GM19468 (cell line): ENCODE data around the gene RAB3A.
"Not testable (repeated sequence)": the region's sequence is repeated elsewhere in the genome, so short reads cannot be mapped to it uniquely, and the experiment has no call there.

Source experiments
- ATAC-seq: cut with Tn5 transposase; IDR thresholded peaks from one replicate; pipeline ENCODE4 v1.9.1; 2021; ENCODE audit warnings: mild to moderate bottlenecking, moderate library complexity, moderate number of reproducible peaks; ENCODE audit not compliant: unreplicated experiment; ENCODE audit errors: extremely low read depth

RAB3A gene

DNA sequence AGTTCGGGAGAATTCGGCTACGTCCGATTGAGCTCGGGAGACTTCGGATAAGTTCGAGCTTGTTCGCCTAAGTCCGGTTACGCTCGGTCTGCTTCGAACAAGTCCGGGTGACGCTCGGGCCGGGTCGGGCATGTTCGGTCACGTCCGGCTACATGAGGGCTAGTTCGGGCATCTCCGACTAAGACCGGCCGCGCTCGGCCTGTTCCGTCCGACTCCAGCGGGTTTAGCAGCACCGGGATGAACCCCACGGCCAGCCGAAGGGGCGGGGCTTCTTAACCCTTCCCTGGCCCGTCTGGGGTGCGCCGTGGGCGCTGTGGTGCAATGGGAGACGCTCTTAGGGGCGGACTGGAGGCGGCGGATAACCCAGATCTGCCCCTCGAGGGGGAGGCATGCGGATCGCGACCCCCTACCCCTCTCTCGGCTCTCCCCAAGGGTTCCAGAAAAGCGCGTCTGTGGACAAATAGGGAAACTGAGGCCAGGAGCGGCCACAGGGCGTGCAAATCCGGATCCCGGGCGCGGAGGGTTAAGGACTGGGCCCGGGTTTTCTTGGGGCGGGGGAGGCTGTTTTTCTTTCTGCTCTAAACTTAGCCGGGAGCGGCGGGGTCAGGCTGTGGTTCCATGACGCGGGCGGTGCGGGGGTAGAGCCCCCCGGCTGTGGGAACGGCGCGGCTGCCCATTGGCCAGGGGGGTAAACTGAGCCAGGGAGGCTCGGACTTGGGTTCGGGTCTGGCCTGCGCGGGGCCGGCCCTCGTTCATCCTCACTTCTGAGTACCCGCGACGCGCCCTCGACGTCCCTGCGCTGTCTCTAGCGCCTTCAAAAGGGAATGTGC lies 20.9 kb upstream of the RAB3A start:
- peak; percentile 67 for ATAC-seq

DNA sequence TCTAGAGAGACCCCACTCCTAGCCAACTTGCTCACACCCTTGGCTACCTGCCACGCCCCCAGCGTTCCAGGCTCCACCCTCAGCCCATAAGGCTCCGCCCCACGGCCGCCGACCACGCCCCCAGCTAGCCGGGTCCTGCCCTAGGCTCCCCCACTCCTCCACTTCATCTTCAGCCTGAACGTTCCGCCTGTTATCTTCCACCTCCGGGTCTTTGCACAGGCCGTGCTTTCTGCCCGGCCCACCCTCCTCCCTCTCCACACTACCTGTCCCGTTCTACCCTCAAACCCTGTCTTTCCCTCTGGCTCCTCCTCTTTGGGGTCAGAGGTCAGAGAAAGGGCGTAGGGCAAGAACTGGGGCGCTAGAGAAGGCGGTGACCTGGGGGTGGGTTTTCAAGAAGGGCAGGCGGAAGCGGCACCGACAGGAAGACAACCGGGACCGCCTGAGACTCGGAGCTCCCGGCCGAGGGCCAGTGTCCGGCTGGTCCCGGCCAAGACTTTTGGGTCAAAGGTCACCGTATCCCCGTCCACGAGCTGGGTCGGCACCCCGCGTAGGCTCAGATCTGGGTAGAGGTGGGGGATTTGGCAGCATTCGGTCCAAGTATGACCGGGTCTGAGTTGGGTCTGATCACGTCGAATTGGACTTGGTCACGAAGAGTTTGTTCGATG lies 20.1 kb upstream of the RAB3A start:
- ATAC-seq, result no peak

GRCh38 chr19:18221815-18222725 lies 18.2 kb upstream of the RAB3A start:
- no peak for ATAC-seq

DNA sequence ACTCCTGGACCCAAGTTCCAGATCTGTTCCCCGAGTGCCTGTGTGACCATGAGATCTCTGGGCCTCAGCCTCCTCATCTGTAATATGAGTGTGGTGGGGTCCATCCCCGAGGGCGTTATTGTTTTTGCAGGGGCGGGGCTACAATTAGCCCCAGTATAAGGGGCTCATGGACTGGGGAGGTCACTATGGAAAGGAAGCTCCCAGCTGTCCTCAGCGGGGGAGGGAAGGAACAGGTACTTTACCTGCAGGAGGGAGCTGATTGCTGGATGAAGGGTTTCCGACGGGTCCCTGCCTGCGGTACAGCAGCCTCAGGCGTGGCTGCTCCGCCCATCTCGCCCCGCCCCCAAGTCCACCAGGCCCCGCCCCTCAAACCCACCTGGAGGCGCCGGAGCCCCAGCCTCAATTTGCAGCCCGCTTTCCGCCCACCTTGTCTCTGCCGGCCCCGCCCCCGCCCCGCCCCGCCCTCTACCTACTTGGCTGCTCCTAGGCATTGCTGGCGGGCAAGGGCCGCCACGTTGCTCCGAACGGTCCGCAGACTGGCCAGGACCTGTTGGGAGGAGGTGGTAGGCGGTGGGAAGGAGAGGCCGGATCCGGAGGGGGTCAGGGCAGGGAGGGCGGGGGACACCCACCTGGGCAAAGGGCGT lies 16.9 kb upstream of the RAB3A start:
- no peak for ATAC-seq

DNA sequence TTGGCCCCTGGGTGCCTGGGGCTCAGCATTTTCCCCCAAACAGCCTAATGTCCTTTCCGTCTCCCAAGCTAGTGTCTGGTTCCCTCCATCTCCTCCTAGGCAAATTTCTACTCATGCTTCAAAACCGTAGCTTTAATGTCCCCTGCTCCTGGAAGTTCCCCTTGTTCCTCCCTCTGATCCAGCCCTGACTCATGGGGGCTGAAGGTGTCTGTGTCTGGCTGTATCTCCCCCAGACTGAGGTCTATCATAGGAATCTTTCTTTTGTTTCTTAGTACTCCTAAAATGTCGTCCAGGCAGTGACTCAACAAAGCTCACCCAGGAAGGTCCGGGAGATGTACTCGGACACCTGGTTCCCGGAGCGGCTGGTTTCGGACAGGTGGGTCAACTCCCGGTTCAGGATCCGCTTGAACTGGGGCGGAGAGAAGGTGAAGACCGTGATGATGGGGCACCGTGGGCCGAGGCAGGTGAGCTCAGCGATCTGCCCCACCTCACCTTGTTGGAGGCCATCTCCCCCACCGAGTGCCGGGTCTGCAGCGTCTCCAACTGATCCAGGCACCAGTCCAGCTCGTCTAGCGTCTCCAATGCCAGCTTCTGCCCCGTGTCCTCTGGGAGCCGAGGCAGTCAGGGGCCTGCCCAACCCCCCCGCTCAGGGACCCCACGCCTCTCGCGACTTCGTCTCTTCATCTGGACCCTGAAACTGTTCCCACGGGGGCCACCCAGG lies 16.2 kb upstream of the RAB3A start:
- ATAC-seq, result no peak

DNA sequence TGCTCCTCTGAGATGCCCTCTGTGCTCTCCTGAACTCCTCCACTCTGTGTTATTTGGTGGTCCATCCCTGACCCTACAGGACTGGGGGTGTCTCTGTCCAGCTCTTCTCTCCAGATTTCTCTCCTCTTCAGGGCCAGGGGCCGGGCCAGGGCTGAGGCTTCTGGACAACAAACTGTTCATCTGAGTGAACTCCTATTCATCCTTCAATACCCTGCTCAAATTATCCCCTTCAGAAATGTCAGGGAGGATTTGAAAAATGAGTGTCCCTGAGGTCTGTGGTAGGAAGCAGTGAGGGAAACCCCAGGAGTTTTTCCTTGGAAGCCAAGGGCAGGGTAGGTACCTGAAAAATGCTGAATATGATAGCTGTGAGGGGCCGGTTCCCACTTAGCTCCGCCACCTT lies 14.8 kb upstream of the RAB3A start:
- no peak for ATAC-seq

- no peak for ATAC-seq
Measured at GRCh38 chr19:18218159-18218558, 14.3 kb upstream of the RAB3A start.

DNA sequence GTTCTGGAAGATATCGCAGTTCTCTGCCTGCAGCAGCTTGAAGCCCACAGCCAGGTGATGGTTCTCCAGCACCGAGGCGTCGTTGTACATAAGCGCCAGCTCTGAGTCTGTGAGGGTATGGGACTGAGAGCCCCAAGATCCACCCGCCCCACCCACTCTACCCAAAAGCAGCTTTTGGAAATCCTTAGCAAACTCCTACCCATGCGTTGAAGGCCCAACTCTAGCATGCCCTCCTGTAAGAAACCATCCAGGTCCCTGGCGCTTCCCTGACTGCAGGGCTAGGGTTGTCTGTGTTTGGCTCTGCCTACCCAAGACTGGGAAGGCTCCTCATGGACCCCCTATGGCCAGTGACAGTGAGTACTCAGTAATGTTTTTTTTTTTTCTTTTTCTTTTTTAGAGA lies 12.9 kb upstream of the RAB3A start:
- ATAC-seq, result no peak

GRCh38 chr19:18214779-18215433 lies 11.1 kb upstream of the RAB3A start:
- no peak for ATAC-seq

DNA sequence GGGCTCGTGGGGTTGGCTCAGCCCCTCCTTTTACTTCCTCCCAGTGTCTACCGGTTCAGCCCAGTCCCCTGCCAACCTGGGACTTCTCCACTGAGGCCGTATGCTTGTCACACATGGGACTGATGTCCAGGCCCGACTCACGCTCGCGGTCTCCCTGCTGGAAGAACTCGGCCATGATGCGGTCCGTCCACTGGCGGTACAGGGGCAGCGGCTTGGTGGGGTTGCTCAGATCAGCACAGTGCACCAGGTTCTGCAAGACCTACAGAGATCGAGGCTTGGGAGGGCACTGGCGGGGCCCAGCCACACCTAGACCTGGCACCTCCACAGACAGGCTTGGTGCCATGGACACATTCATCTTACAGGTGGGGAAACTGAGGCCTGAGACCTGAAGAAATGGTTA lies 7.8 kb upstream of the RAB3A start:
- no peak for ATAC-seq

GRCh38 chr19:18209912-18210311 lies 6.1 kb upstream of the RAB3A start:
- not testable (repeated sequence) for ATAC-seq

DNA sequence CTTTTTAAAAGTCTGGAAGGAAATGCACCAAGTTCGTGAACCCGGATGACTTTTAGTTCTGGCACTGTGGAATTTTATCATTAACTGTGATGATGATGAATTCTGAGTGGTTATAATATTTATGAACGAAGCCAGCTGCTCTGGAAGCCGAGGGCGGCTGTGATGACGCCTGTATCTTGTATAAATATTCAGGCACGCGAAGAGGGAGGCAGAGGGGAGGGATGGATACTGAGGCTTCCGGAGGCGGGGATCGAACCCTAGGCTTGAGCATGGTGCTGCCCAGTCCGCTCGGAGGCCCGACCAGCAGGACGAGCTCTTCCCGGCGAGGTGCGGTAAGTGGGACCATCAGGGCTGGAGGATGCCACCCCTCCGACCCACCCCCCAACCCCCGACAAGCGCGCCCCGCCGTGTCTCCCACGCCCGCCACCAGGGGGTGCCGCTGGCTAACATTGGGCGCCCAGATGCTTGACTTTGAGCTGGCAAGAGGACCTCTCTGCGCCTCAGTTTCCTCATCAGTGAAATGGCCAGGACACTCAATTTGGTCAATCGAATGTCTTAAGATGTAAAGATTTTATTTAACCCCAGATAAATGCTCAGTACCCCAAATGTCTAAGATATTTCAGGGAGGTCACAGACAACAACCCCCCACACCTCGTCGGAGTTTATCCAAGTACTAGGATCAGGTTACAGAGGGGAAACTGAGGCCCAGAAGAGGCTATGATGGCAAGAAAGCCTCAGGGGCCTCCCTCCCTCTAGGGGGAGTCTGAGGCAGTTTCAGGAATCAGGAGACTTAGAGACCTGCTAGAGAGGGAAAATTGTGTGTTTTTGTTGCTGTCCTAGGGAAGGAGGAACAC lies 4.5 kb upstream of the RAB3A start:
- ATAC-seq, result no peak

DNA sequence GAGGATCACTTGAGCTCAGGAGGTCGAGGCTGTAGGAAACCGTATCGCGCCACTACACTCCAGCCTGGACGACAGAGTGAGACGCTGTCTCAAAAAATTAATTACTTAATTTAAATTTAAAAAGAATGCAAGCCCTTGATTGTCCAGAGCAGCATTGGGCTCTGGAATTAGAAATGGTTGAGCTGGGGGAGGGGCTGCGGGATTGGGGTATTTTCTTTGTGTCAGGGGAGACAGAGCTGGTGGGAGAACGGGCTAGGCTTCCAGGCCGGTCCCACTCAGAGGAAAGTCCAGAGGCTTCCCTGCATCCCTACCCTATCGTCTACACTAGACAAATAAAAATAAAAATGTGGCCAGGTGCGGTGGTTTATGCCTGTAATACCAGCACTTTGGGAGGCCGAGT lies 2.2 kb upstream of the RAB3A start:
- ATAC-seq, result no peak

GRCh38 chr19:18205200-18205892 lies 1.5 kb upstream of the RAB3A start:
- no peak for ATAC-seq

GRCh38 chr19:18204394-18205199 lies 755 bp upstream of the RAB3A start:
- ATAC-seq, result no peak

GRCh38 chr19:18203408-18203862 lies 407 bp downstream of the RAB3A start:
- ATAC-seq, result no peak
